Adrenal gland (tissue), 5 donors: ENCODE results near the gene PRAMEF8.
"Not testable (repeated sequence)": the region's sequence is repeated elsewhere in the genome, so short reads cannot be mapped to it uniquely, and the experiment has no call there.

Experiments
- CTCF ChIP-seq, 6 experiments: fragments of 450-650 bp in 4 of 6; fragments of 200-600 bp in 2 of 6; sonication (generic) in 1 of 6; IDR thresholded peaks; 1 replicate in 5 of 6; 2 replicates in 1 of 6; pipeline versions ENCODE4 v1.5.1 to v1.8.0; 2016 to 2021; ENCODE audit warnings: antibody characterized with exemption in 6 of 6, mild to moderate bottlenecking in 2 of 6, moderate library complexity in 1 of 6
- POLR2A ChIP-seq, 2 donors: fragments of 450-650 bp; IDR thresholded peaks; one replicate each; pipeline ENCODE4 v1.6.1; 2017; ENCODE audit warnings: antibody characterized with exemption in 2 of 2, mild to moderate bottlenecking in 2 of 2, moderate library complexity in 1 of 2
- donor health status: DM: no; HTN: no; CAD: no.

GRCh38 chr1:13303239-13303638 lies 18.3 kb upstream of the PRAMEF8 start, which contains the start of gene PRAMEF33:
- TF ChIP-seq POLR2A, CTCF (IDR thresholded peaks at IDR 0.05): not testable (repeated sequence)
